HG03159 (cell line): Measurements from ENCODE around the gene DEFB114.
"Not testable (repeated sequence)": the region's sequence is repeated elsewhere in the genome, so short reads cannot be mapped to it uniquely, and the experiment has no call there.

Experiments used
- ATAC-seq: cut with Tn5 transposase; IDR thresholded peaks from one replicate; pipeline ENCODE4 v1.9.1; 2021; ENCODE audit warnings: mild to moderate bottlenecking, moderate library complexity; ENCODE audit not compliant: unreplicated experiment

DEFB114 gene

DNA sequence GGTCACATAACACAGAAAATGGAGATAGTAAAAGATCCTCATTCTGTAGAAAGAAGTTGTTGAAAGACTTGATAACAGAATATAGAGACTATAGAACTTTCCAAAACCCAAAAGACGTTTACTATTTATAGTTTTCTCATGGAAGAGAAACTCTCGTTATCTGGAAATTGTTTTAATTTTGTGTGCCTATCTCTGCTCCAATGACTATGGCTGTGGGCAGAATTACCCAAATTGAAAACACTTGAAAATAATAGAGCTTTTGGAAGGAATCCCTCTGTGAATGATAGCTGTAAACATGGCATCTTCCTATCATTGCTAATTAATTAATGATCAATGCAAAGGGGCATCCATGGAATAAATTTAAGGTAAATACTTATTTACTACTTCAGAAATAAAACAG, at the start of gene DEFB114:
DEFB114 (minus strand) TSS at position 101 of the 400 bp plus-strand sequence; CDS start at position 42, 59 bp downstream.
- ATAC-seq: no peak

GRCh38 chr6:50007819-50008218, 43.9 kb upstream of the DEFB114 start:
- no peak for ATAC-seq

DNA sequence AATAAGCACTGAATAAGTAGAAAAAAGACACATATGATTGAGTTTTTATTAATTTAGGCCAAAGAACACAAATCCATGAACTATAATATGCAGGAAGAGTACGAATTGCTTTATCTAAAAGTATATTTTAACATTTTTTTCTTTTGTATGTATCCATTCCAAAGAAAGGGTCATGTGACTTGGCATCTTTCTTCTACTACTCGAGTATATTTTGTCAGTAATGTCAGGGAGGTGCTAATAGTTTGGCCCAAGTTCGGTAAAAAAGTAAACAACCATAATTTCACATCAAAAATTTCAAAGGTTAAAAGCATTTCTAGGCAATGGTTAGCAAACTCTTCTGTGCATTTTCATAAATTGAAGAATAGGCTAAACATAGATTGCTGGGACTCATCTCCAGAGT, 39.2 kb upstream of the DEFB114 start:
- ATAC-seq: no peak

DNA sequence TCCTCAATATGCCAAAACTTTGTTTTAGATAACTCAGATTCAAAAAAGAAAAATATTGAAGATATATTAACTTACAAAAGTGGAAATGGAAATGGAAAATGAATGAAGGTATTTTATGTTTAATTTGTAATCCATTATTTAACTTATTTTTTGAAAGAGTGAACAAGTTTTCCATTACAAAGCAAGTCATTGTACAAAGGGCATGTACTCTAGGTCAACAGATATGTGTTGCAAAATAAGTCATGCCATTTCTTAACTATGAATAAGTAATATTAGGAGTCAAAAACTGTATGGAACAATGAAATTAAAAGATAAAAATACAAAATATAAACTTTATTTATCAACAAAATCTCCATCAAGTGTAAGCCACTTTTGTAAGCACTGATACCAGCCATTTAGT, 31.3 kb upstream of the DEFB114 start:
- no peak for ATAC-seq

DNA sequence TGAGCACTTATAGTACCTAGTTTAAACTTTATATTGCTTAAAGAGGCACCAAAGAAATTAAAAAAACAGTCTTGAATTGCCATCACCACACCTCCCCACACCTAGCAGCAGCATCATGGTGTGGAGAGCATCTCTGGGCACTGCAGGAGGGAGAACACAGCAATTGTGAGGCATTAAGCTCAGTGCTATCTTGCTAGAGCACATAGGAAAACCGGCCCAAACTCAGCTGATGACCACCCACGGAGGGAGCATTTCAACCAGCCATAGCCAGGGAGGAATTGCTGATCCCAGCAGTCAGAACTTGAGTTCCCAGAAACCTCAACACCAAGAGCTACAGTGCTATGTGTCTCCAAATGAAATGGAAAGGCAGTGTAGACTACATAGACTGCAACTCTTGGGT, 24.9 kb upstream of the DEFB114 start:
- no peak for ATAC-seq

- ATAC-seq: no peak
Measured at GRCh38 chr6:49987749-49988148, 23.8 kb upstream of the DEFB114 start.

GRCh38 chr6:49986551-49986950, 22.6 kb upstream of the DEFB114 start:
- ATAC-seq: no peak

- ATAC-seq: no peak
Measured at GRCh38 chr6:49982046-49982445, 18.1 kb upstream of the DEFB114 start.

- ATAC-seq: peak; percentile 60
Measured at GRCh38 chr6:49980898-49981297, 16.9 kb upstream of the DEFB114 start.

DNA sequence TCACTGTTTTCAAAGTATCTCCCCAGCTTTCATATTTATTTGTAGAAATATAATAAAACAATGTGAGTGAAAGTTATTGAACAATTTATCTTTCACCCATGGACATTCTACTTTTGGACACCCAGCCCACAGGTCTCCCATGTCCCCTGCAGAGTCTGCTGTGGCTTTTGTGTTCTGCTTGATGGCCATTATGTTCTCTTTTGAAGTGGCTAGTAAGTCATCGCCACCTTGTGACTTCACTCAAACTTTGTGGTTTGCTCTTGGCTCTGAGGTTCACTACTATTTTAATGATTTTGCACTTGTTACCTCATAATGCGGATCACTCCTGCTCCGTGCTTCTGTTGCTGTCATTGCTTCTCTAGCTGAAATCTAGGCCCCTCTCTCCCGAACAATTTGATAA, 15.6 kb upstream of the DEFB114 start:
- ATAC-seq: no peak

- ATAC-seq: peak; percentile 58
Measured at GRCh38 chr6:49978332-49979226, 14.6 kb upstream of the DEFB114 start.

GRCh38 chr6:49969605-49970004, 5.6 kb upstream of the DEFB114 start, which contains the start of gene DEFB113:
DEFB113 (minus strand) TSS chr6:49969625; CDS start chr6:49969625, 0 bp downstream.
- ATAC-seq: no peak

- ATAC-seq: no peak
Measured at GRCh38 chr6:49966823-49967222, 2.9 kb upstream of the DEFB114 start.

DNA sequence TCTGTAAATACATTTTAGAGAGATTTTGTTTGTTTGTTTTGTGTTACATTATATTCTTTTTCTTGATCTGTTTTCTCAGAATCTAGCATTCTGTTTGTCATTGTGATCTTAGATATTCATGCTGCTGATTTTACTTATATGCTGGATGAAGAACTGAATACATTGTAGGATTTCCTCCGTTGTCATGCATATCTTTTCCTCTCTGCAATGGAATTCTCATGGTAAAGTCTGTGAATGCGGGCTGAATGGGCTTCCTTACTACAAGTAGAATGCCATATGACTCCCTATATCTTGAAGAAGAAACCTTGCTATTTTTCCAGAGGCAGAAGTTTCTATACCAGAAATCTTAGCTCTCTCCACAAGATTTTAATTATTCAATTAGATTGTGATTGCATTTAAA, 2.4 kb upstream of the DEFB114 start:
- no peak for ATAC-seq

DNA sequence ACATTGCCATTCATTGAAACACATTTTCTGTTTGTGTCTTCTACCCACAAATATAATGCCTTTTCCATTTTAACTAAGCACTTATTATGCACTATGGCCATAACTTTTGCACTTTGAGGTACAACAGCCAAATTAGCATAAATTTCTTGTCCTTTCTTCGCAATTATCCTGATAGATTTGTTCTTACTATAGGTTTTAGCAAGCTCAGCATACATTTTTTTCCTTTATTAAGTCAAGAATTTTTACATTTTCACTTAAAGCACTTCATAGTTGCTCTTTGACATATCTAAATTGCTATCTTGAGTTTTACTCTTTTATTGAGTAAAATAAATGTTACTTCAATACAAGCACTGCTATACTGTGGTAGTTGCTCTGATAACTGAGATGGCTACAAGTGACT, 5.8 kb downstream of the DEFB114 start:
- ATAC-seq: no peak

DNA sequence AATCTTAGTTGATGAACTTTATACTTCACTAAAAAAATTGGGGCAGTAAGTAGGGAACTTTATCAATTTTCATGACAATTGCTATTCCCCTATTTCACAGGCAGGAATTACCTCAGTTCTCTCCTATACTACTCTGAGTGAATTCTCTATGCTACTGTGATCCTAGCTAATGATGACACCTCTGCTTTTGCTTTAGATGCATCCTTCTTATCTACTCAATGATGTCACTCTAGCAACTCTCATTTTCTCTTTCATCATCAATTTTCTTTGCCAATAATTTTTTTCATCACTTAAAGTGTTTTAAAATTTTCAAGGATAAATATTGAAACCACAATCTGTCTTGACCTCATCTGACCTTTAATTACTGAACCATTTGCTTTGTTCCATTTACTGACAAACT, 8.1 kb downstream of the DEFB114 start:
- no peak for ATAC-seq

- no peak for ATAC-seq
Measured at GRCh38 chr6:49951926-49952325, 12.0 kb downstream of the DEFB114 start.

DNA sequence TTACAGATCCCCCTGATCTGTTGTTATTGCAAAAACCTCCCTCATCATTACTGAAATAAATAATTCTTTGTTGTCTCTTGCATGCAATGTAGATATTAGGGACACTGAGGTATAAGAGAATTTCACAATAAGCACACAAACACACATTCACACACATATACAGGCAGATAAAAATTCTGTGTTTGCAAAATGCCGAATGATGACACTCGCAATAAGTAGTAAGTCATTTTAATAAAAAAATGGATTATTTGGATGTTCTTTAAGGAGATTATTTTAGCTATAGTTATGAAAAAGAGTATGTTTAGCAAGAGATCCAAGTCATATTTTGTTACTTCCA, 13.6 kb downstream of the DEFB114 start:
- no peak for ATAC-seq

- no peak for ATAC-seq
Measured at GRCh38 chr6:49949062-49949461, 14.9 kb downstream of the DEFB114 start.

DNA sequence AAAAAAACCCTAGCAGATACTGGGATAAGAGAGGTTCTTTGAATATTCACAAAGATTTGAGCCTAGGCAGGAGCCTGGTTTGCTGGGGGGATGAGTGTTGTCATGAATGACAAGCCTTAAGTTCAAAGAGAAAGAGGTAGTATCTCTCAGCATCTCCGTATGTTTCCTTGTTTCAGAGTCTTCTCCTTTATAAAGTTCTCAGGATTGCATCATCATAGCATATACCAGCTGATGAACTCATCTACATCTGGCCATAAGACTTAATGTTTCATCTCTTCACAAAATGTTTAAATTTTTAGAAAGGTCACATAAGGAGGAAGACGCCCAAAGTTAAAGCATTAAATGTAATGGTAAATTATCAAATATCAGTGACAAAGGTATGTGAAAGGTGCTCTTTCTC, 17.1 kb downstream of the DEFB114 start:
- no peak for ATAC-seq

DNA sequence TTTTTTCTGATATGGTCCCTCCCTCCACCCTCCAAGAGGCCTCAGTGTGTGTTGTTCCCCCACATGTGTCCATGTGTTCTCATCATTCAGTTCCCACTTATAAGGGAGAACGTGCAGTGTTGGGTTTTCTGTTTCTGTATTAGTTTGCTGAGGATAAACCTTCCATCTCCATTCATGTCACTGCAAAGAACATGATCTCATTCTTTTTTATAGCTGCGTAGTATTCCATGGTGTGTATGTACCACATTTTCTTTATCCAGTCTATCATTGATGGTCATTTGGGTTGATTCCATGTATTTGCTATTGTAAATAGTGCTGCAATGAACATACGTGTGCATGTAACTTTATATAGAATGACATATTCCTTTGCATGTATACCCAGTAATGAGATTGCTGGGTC, 19.9 kb downstream of the DEFB114 start:
- ATAC-seq: not testable (repeated sequence)

- no peak for ATAC-seq
Measured at GRCh38 chr6:49939993-49940498, 23.9 kb downstream of the DEFB114 start.

- no peak for ATAC-seq
Measured at GRCh38 chr6:49937811-49938210, 26.2 kb downstream of the DEFB114 start.
